Measurements from ENCODE around the gene ZBTB20. TPM values are rescaled to one million over a fixed set of nuclear protein-coding genes. Genes with fewer than 3 reads are reported as not detected.

ZBTB20 gene
- total RNA-seq, 1 donor from 2014 or later: 21.4 TPM

DNA sequence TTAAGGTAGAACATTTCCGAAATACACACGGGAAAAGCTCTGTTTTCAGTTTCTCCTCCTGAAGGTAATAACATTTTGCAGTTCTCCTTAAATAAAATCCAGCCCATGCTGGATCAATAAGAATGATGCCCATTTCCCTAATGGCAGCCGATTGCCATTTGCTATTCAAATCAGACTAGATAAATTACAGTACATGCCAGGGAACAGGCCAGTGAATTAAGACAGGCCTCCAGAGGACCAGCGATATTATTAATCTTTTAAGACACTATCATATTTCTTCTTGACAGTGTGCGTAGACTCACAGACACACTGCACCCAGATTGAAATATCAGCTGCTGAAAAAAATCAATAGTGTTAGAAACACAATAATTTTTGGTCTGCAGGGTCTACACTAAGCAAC lies 431.0 kb downstream of the ZBTB20 start:
- no peaks in the 10 kb centered on the region for H3K79me2 ChIP-seq (ENCODE audit: insufficient read depth, low read length)
- H3K27me3 ChIP-seq (ENCODE audit: insufficient read depth, low read length): no peaks in the 10 kb centered on the region
- H3K4me3 ChIP-seq (ENCODE audit: insufficient read depth, low read depth, low read length): no peak overlapping the region
- Mint-ChIP-seq H3K27ac (ENCODE audit: unreplicated experiment) (no peak overlapping the region), H3K4me3 (ENCODE audit: unreplicated experiment) (no peak overlapping the region), H3K27me3 (ENCODE audit: low read depth, unreplicated experiment) (no peaks in the 10 kb centered on the region), H3K4me1 (ENCODE audit: low read depth, unreplicated experiment) (peaks cover 16% of the 10 kb centered on the region), H3K36me3 (ENCODE audit: low read depth, unreplicated experiment) (no peaks in the 10 kb centered on the region), H3K9me3 (ENCODE audit: unreplicated experiment) (no peaks in the 10 kb centered on the region)
- FAIRE-seq (no peak), DNase-seq (ENCODE audit: low read depth) (no peak)
- no peak overlapping the region for H2AFZ ChIP-seq (ENCODE audit: low read depth, low read length)
- H3K27ac ChIP-seq (ENCODE audit: low read depth, low read length): no peak overlapping the region
- H4K20me1 ChIP-seq (ENCODE audit: insufficient read depth, low read length): no peaks in the 10 kb centered on the region
- no peak overlapping the region for H3K9ac ChIP-seq (ENCODE audit: low read length)
- TF ChIP-seq EZH2 (IDR thresholded peaks at IDR 0.05; ENCODE audit: insufficient read depth, low read length): no peak
- TF ChIP-seq, protein P1, sequence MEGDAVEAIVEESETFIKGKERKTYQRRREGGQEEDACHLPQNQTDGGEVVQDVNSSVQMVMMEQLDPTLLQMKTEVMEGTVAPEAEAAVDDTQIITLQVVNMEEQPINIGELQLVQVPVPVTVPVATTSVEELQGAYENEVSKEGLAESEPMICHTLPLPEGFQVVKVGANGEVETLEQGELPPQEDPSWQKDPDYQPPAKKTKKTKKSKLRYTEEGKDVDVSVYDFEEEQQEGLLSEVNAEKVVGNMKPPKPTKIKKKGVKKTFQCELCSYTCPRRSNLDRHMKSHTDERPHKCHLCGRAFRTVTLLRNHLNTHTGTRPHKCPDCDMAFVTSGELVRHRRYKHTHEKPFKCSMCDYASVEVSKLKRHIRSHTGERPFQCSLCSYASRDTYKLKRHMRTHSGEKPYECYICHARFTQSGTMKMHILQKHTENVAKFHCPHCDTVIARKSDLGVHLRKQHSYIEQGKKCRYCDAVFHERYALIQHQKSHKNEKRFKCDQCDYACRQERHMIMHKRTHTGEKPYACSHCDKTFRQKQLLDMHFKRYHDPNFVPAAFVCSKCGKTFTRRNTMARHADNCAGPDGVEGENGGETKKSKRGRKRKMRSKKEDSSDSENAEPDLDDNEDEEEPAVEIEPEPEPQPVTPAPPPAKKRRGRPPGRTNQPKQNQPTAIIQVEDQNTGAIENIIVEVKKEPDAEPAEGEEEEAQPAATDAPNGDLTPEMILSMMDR (IDR thresholded peaks at IDR 0.05; ENCODE audit: insufficient read depth, low read depth, low read length): no peak
- H3K4me2 ChIP-seq (ENCODE audit: low read length): no peak overlapping the region
- H3K4me1 ChIP-seq (ENCODE audit: insufficient read depth, low read length): no peaks in the 10 kb centered on the region
- H3K9me3 ChIP-seq (ENCODE audit: insufficient read depth, low read depth, low read length): no peaks in the 10 kb centered on the region
- H3K36me3 ChIP-seq (ENCODE audit: insufficient read depth, low read length): no peaks in the 10 kb centered on the region

DNA sequence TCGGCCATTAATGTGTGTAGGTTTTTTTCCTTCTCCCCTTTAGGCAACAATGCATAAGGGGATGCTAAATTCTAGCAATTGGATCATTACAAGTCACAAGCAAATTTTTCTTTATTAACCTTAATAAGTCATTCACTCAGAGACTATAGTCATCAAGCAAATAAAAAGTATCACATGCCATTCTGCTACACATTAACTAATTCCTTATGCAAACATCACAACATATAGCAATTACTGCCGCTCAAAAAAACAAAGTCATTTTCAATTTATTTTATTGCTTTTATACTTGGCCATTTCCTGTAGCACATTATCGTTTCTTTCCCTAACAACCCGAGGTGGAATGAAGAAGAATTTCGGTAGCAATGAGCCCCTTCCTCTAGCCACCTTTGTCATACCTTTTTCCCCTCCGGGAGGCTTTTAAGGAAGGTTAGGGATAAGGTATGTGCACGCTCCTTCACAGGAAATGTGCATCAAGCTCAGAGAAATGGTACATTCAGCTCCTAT lies 432.1 kb downstream of the ZBTB20 start:
- no peak overlapping the region for H3K4me3 ChIP-seq (ENCODE audit: insufficient read depth, low read depth, low read length)
- FAIRE-seq: no peak
- H3K36me3 ChIP-seq (ENCODE audit: insufficient read depth, low read length): no peaks in the 10 kb centered on the region
- Mint-ChIP-seq H3K4me1 (ENCODE audit: low read depth, unreplicated experiment) (peaks cover 19% of the 10 kb centered on the region), H3K4me3 (ENCODE audit: unreplicated experiment) (no peak overlapping the region), H3K27me3 (ENCODE audit: low read depth, unreplicated experiment) (no peaks in the 10 kb centered on the region), H3K27ac (ENCODE audit: unreplicated experiment) (no peak overlapping the region), H3K36me3 (ENCODE audit: low read depth, unreplicated experiment) (no peaks in the 10 kb centered on the region), H3K9me3 (ENCODE audit: unreplicated experiment) (no peaks in the 10 kb centered on the region)
- no peak overlapping the region for H3K27ac ChIP-seq (ENCODE audit: low read depth, low read length)
- no peaks in the 10 kb centered on the region for H3K9me3 ChIP-seq (ENCODE audit: insufficient read depth, low read depth, low read length)
- H3K79me2 ChIP-seq (ENCODE audit: insufficient read depth, low read length): no peaks in the 10 kb centered on the region
- TF ChIP-seq EZH2 (IDR thresholded peaks at IDR 0.05; ENCODE audit: insufficient read depth, low read length): no peak
- TF ChIP-seq, protein P1 (IDR thresholded peaks at IDR 0.05; ENCODE audit: insufficient read depth, low read depth, low read length): no peak
- DNase-seq (ENCODE audit: low read depth): no peak
- H3K4me1 ChIP-seq (ENCODE audit: insufficient read depth, low read length): no peaks in the 10 kb centered on the region
- H3K4me2 ChIP-seq (ENCODE audit: low read length): no peak overlapping the region
- no peak overlapping the region for H2AFZ ChIP-seq (ENCODE audit: low read depth, low read length)
- no peak overlapping the region for H3K9ac ChIP-seq (ENCODE audit: low read length)
- H4K20me1 ChIP-seq (ENCODE audit: insufficient read depth, low read length): no peaks in the 10 kb centered on the region
- no peaks in the 10 kb centered on the region for H3K27me3 ChIP-seq (ENCODE audit: insufficient read depth, low read length)

DNA sequence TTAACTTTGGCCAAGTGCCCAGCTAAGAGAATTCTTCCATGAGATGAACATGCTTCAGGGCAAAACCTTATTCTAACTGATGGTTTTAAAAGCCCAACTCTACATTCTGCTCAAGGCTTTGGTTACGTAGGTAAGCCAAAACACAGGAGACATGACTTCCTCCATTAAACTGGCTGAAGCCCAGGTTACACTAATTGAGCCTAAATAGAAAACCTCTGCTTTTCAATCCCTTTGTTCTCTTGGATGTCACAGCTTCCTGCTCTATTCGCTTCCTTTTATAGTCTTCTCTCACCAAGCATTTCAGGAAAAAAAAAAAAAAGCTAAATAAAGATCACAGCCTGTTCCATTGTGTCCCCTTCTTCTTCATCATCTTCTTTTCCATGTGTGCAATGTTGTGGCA lies 432.9 kb downstream of the ZBTB20 start:
- Mint-ChIP-seq H3K4me1 (ENCODE audit: low read depth, unreplicated experiment) (peaks cover 21% of the 10 kb centered on the region), H3K9me3 (ENCODE audit: unreplicated experiment) (no peaks in the 10 kb centered on the region), H3K27ac (ENCODE audit: unreplicated experiment) (no peak overlapping the region), H3K27me3 (ENCODE audit: low read depth, unreplicated experiment) (no peaks in the 10 kb centered on the region), H3K36me3 (ENCODE audit: low read depth, unreplicated experiment) (no peaks in the 10 kb centered on the region), H3K4me3 (ENCODE audit: unreplicated experiment) (no peak overlapping the region)
- H3K27me3 ChIP-seq (ENCODE audit: insufficient read depth, low read length): no peaks in the 10 kb centered on the region
- H3K27ac ChIP-seq (ENCODE audit: low read depth, low read length): no peak overlapping the region
- no peaks in the 10 kb centered on the region for H3K4me1 ChIP-seq (ENCODE audit: insufficient read depth, low read length)
- no peaks in the 10 kb centered on the region for H4K20me1 ChIP-seq (ENCODE audit: insufficient read depth, low read length)
- no peak overlapping the region for H2AFZ ChIP-seq (ENCODE audit: low read depth, low read length)
- no peak overlapping the region for H3K4me3 ChIP-seq (ENCODE audit: insufficient read depth, low read depth, low read length)
- no peaks in the 10 kb centered on the region for H3K79me2 ChIP-seq (ENCODE audit: insufficient read depth, low read length)
- no peak overlapping the region for H3K4me2 ChIP-seq (ENCODE audit: low read length)
- no peaks in the 10 kb centered on the region for H3K9me3 ChIP-seq (ENCODE audit: insufficient read depth, low read depth, low read length)
- no peak for DNase-seq (ENCODE audit: low read depth)
- no peak for FAIRE-seq
- H3K36me3 ChIP-seq (ENCODE audit: insufficient read depth, low read length): no peaks in the 10 kb centered on the region
- no peak overlapping the region for H3K9ac ChIP-seq (ENCODE audit: low read length)
- TF ChIP-seq EZH2 (IDR thresholded peaks at IDR 0.05; ENCODE audit: insufficient read depth, low read length): no peak
- TF ChIP-seq, protein P1 (IDR thresholded peaks at IDR 0.05; ENCODE audit: insufficient read depth, low read depth, low read length): no peak
